MM.1S (cell line): Measurements from ENCODE around the gene CRTAC1.

Experiments
- DNase-seq: peaks from one replicate; pipeline ENCODE4 v3.0.0-alpha.2; 2015
- H2AFZ ChIP-seq: fragments of 300-600 bp; sonication (generic); 2 replicates; pipeline ENCODE4 v1.6.0; 2016; ENCODE audit warnings: antibody characterized with exemption, low read length
- H3F3A ChIP-seq: fragments of 300-600 bp; sonication (generic); 2 replicates; pipeline ENCODE4 v1.6.1; 2016; ENCODE audit warnings: mild to moderate bottlenecking, antibody characterized with exemption, low read length, moderate library complexity, mixed read lengths; ENCODE audit not compliant: insufficient read depth
- H3K27ac ChIP-seq: fragments of 300-600 bp; sonication (generic); 2 replicates; pipeline ENCODE4 v1.5.1; 2016; ENCODE audit warnings: mild to moderate bottlenecking, low read length
- H3K27me3 ChIP-seq: fragments of 300-600 bp; sonication (generic); replicated peaks from 2 replicates; pipeline ENCODE4 v1.6.0; 2016; ENCODE audit warnings: low read length; ENCODE audit not compliant: insufficient read depth
- H3K36me3 ChIP-seq: fragments of 300-600 bp; sonication (generic); replicated peaks from 2 replicates; pipeline ENCODE4 v1.6.1; 2016; ENCODE audit warnings: mild to moderate bottlenecking, low read length, mixed read lengths; ENCODE audit not compliant: insufficient read depth
- H3K4me1 ChIP-seq: fragments of 300-600 bp; sonication (generic); 2 replicates; pipeline ENCODE4 v1.6.1; 2016; ENCODE audit warnings: low read length, mixed read lengths
- H3K4me2 ChIP-seq: fragments of 300-600 bp; sonication (generic); 2 replicates; pipeline ENCODE4 v1.6.0; 2016; ENCODE audit warnings: low read depth, low read length
- H3K4me3 ChIP-seq: fragments of 300-600 bp; sonication (generic); 2 replicates; pipeline ENCODE4 v1.5.1; 2016; ENCODE audit warnings: low read length, mixed read lengths
- H3K79me2 ChIP-seq: fragments of 300-600 bp; sonication (generic); 2 replicates; pipeline ENCODE4 v1.6.1; 2016; ENCODE audit warnings: mixed run types, low read length, mixed read lengths
- H3K9ac ChIP-seq: fragments of 300-600 bp; sonication (generic); 2 replicates; pipeline ENCODE4 v1.6.1; 2016; ENCODE audit warnings: low read length, mixed read lengths
- H3K9me2 ChIP-seq: fragments of 300-600 bp; sonication (generic); replicated peaks from 2 replicates; pipeline ENCODE4 v1.6.1; 2016; ENCODE audit warnings: mild to moderate bottlenecking, low read length, mixed read lengths; ENCODE audit not compliant: insufficient read depth
- H3K9me3 ChIP-seq: fragments of 300-600 bp; sonication (generic); replicated peaks from 2 replicates; pipeline ENCODE4 v1.6.1; 2016; ENCODE audit warnings: mild to moderate bottlenecking, low read length, mixed read lengths; ENCODE audit not compliant: insufficient read depth
- H4K20me1 ChIP-seq: fragments of 300-600 bp; sonication (generic); 2 replicates; pipeline ENCODE4 v1.6.1; 2016; ENCODE audit warnings: mild to moderate bottlenecking, low read length, moderate library complexity, mixed read lengths; ENCODE audit not compliant: insufficient read depth
- CTCF ChIP-seq: fragments of 300-600 bp; sonication (generic); IDR thresholded peaks from 2 replicates; pipeline ENCODE4 v1.5.1; 2016; ENCODE audit warnings: antibody characterized with exemption, low read length, mixed read lengths
- EZH2 ChIP-seq: fragments of 300-600 bp; sonication (generic); optimal IDR thresholded peaks from 2 replicates; pipeline ENCODE3; 2017; ENCODE audit warnings: low read depth, mild to moderate bottlenecking, antibody characterized with exemption, low read length, mixed read lengths
- EZH2phosphoT487 ChIP-seq: fragments of 300-600 bp; sonication (generic); IDR thresholded peaks from 2 replicates; pipeline ENCODE4 v1.6.1; 2018; ENCODE audit warnings: antibody characterized with exemption, low read length

Gene CRTAC1

GRCh38 chr10:97865488-97865887 is 164.9 kb downstream of the CRTAC1 start:
- Histone ChIP-seq H2AFZ (no peak overlapping the region), H3K9me3 (no peaks in the 10 kb centered on the region), H3K9me2 (no peaks in the 10 kb centered on the region), H3K36me3 (no peaks in the 10 kb centered on the region), H3K4me2 (no peak overlapping the region), H3K4me3 (no peak overlapping the region), H3K4me1 (peaks cover 7% of the 10 kb centered on the region; the same call in 1 of the 2 replicates), H3K27me3 (peaks cover 35% of the 10 kb centered on the region), H4K20me1 (no peaks in the 10 kb centered on the region), H3K27ac (no peak overlapping the region), H3F3A (no peaks in the 10 kb centered on the region), H3K9ac (no peak overlapping the region), H3K79me2 (no peaks in the 10 kb centered on the region)
- no peak for DNase-seq
- TF ChIP-seq EZH2: no peak
- TF ChIP-seq CTCF: no peak
- no peak for TF ChIP-seq EZH2phosphoT487

- H3K4me1 ChIP-seq: peaks cover under 1% of the 10 kb centered on the region; the same call in 1 of the 2 replicates
- no peak overlapping the region for H3K27ac ChIP-seq
- H3K79me2 ChIP-seq: no peaks in the 10 kb centered on the region
- DNase-seq: no peak
- H3K36me3 ChIP-seq: no peaks in the 10 kb centered on the region
- no peak overlapping the region for H3K4me3 ChIP-seq
- peaks cover 28% of the 10 kb centered on the region for H3K27me3 ChIP-seq
- H4K20me1 ChIP-seq: no peaks in the 10 kb centered on the region
- no peaks in the 10 kb centered on the region for H3K9me2 ChIP-seq
- H2AFZ ChIP-seq: no peak overlapping the region
- no peak overlapping the region for H3K4me2 ChIP-seq
- no peaks in the 10 kb centered on the region for H3F3A ChIP-seq
- H3K9me3 ChIP-seq: no peaks in the 10 kb centered on the region
- no peak for TF ChIP-seq CTCF
- TF ChIP-seq EZH2: no peak
- TF ChIP-seq EZH2phosphoT487: no peak
- no peak overlapping the region for H3K9ac ChIP-seq
These were observed 166.6 kb downstream of the CRTAC1 start for GRCh38 chr10:97863808-97864207.

- Histone ChIP-seq H3K9ac (no peak overlapping the region), H3K27ac (no peak overlapping the region), H3K4me1 (no peaks in the 10 kb centered on the region), H3K79me2 (no peaks in the 10 kb centered on the region), H3K4me3 (no peak overlapping the region), H3K9me2 (no peaks in the 10 kb centered on the region), H3K4me2 (no peak overlapping the region), H3K36me3 (no peaks in the 10 kb centered on the region), H4K20me1 (no peaks in the 10 kb centered on the region), H3K27me3 (peaks cover 28% of the 10 kb centered on the region), H3F3A (no peaks in the 10 kb centered on the region), H3K9me3 (no peaks in the 10 kb centered on the region), H2AFZ (no peak overlapping the region)
- no peak for TF ChIP-seq EZH2phosphoT487
- TF ChIP-seq EZH2: no peak
- TF ChIP-seq CTCF: no peak
- no peak for DNase-seq
These were observed 168.5 kb downstream of the CRTAC1 start for GRCh38 chr10:97861924-97862323.
